Gastrocnemius medialis (tissue), 4 donors: ENCODE data around the gene PLXDC2.

Experiments used
- POLR2A ChIP-seq, 2 donors: fragments of 450-650 bp; IDR thresholded peaks; one replicate each; pipeline ENCODE4 v1.6.1; 2017; ENCODE audit warnings: antibody characterized with exemption in 2 of 2, mild to moderate bottlenecking in 2 of 2, moderate library complexity in 2 of 2
- TF ChIP-seq, protein P1 (sequence below), 5 experiments: fragments of 450-650 bp in 3 of 5; fragments of 200-600 bp in 2 of 5; sonication (generic) in 2 of 5; IDR thresholded peaks in 4 of 5; conservative IDR thresholded peaks in 1 of 5; 1 replicate in 4 of 5; 2 replicates in 1 of 5; pipeline ENCODE4 v1.5.1; 2016 to 2019; ENCODE audit warnings: antibody characterized with exemption in 5 of 5, mild to moderate bottlenecking in 3 of 5, moderate library complexity in 3 of 5

DNA sequence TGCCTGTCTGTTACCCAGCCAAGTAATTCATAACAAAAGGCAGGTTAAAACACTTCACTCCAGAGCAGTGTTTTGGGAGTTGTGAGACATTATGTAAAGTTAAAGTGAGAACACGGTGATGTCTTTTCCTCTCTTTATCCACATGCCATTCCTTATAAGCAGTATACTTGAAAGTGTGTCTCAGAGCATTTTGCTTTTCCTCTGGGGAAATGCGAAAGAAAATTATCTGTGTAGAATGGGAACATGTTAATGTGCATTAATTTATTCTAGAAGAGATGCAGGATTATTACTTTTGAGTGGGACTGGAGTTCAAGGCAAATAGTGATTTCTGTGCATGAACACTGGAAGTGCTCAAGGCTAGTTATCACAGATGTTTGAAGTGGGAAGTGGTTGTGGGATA, 170.4 kb downstream of the PLXDC2 start:
- TF ChIP-seq POLR2A (IDR thresholded peaks at IDR 0.05) = no peak
- TF ChIP-seq, protein P1, sequence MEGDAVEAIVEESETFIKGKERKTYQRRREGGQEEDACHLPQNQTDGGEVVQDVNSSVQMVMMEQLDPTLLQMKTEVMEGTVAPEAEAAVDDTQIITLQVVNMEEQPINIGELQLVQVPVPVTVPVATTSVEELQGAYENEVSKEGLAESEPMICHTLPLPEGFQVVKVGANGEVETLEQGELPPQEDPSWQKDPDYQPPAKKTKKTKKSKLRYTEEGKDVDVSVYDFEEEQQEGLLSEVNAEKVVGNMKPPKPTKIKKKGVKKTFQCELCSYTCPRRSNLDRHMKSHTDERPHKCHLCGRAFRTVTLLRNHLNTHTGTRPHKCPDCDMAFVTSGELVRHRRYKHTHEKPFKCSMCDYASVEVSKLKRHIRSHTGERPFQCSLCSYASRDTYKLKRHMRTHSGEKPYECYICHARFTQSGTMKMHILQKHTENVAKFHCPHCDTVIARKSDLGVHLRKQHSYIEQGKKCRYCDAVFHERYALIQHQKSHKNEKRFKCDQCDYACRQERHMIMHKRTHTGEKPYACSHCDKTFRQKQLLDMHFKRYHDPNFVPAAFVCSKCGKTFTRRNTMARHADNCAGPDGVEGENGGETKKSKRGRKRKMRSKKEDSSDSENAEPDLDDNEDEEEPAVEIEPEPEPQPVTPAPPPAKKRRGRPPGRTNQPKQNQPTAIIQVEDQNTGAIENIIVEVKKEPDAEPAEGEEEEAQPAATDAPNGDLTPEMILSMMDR (IDR thresholded peaks at IDR 0.05 in 4 of 5, conservative IDR thresholded peaks at IDR 0.05 in 1 of 5) = no peak
